Left cardiac atrium (tissue), 4 donors: Measurements from ENCODE around the gene MAP3K10. TPM values are rescaled to one million over a fixed set of nuclear protein-coding genes. Genes with fewer than 3 reads are reported as not detected.
"Not testable (repeated sequence)": the region's sequence is repeated elsewhere in the genome, so short reads cannot be mapped to it uniquely, and the experiment has no call there.

Experiments used
- ATAC-seq, 2 donors: fragments of 200-7000 bp; cut with Tn5 transposase; one replicate each; pipeline ENCODE4 v1.9.1; 2020; ENCODE audit warnings: mild to moderate bottlenecking in 2 of 2, moderate library complexity in 2 of 2
- DNase-seq: peaks from one replicate; pipeline ENCODE4 v3.0.0-alpha.2; 2020
- intact Hi-C, 2 donors: fragments of 100-400 bp; cut with DNase I; formaldehyde crosslinking; loops; one replicate each; pipeline versions ENCODE4 v1.14.1 to v1.15.1; 2022 to 2023
- long read RNA-seq: library from polyadenylated mRNA; unstranded; transcript quantifications from one replicate; pipeline ENCODE4 v2.0.0, GENCODE V29; 2021
- total RNA-seq, 2 donors: library from RNA; stranded (reverse); fragmentation: NEBNext Ultra II Directional; extraction: Animal tissue kit (Norgen Biotek cat#: 25700); gene quantifications; one replicate each; pipeline ENCODE4 v1.2.1, GENCODE V29; 2021
- donor health status: DM: no; HTN: yes; CAD: no.
- donor health status: DM: no; HTN: yes; CAD: no; lungs with severe emphysema.
- donor health status: DM: yes; HTN: yes; CAD: no.
- donor health status: Dilated cardiomyopathy.

Gene MAP3K10
- total RNA-seq = 10 to 100 TPM; 17.3 to 19.9 TPM
- long read RNA-seq, partial matches to known transcripts = 1 of 1 reads
- long read RNA-seq, other reads (novel, unspliced or antisense) = 0 of 1 reads

DNA sequence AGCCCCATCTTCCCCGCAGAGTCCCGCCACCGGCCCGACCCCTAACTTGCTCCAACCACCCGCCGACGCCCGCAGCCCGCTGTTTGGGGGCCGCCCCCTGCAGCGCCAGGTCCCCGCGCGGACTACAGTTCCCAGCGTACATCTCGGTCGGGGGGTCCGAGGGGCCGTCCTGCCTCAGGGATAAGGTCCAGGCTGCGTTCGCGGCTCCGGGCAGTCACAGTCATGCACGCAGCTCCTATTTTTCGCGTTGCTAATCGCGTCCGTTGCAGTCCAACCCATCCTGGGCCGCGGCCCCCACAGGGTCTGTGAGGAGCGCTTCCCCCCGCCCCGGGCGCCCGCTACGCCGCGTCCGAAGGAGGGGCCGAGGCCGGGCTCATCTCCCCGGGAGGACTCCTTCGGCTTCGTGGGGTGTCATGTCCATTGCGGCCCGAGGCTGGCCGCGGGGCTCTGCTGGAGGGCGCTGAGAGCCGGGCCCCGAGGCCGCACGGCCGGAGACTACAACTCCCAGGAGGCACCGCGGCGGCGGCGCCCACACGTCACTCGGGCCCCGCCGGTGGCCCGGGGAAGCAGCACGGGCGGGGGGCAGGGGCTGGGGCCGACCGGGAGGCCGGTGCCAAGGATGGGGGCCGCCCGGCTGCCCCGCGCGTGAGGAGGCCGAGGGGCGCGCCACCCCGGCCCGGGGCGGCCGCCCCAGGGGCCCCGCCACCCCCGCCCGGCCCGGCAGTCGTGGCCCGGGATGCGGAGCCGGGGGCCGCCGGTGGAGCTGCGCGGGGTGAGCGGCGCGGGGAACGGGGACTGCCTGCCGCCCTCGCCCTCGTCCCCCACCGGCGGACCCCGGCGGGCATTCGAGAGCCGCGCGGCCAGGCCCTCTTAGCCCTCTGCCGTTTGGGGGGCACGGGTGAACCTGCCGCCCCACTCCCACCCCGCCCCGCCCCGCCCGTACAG is at the start of gene MAP3K10:
MAP3K10 (plus strand) TSS at position 536 of the 945 bp plus-strand sequence. CDS start 606 bp downstream, outside the sequence.
- peak; percentile 84 for DNase-seq
- intact Hi-C loops = no loop called here
- ATAC-seq = peak; percentile 95 to 97

DNA sequence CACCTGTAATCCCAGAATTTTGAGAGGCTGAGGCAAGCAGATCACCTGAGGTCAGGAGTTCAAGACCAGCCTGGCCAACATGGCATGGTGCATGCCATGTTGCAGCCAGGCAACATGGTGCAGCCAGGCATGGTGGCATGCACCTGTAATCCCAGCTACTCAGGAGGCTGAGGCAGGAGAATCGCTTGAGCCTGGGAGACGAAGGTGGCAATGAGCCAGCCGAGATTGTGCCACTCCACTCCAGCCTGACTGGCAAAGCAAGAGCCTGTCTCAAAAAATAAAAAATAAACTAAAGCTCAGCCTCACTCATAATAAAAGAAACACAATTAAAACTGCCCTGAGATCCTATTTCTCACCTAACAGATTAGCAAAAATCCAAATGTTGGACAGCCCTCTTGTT is 49.7 kb upstream of the MAP3K10 start:
- DNase-seq (no peak), ATAC-seq (no peak)
- intact Hi-C loops = loop anchor here (2.0 to 5.0 kb wide), 2 partner anchors 76 to 79 kb away; partner anchors contain the start of gene TTC9B (in 1 of the 2)

DNA sequence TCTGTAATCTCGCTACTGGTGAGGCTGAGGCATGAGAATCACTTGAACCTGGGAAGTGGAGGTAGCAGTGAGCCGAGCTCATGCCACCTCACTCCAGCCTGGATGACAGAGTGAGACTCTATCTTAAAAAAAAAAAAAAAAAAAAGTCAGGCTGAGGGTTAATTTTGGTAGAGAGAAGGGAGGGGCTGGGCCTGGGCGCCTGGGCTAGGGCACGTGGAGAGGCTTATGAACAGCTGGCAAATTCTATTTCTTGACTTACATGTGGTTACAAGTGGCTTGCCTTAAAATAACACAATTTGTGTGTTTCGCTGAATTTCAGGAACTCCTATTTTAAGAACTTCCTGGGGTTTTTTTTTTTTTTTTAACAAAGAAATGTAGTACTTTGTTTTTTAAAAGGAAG is 47.6 kb upstream of the MAP3K10 start:
- ATAC-seq (peak; percentile 44 to 72), DNase-seq (no peak)
- intact Hi-C loops = loop anchor here in 1 of 2 donors (5.0 kb wide), 1 partner anchor 74 kb away; the partner anchor contains the start of gene TTC9B

DNA sequence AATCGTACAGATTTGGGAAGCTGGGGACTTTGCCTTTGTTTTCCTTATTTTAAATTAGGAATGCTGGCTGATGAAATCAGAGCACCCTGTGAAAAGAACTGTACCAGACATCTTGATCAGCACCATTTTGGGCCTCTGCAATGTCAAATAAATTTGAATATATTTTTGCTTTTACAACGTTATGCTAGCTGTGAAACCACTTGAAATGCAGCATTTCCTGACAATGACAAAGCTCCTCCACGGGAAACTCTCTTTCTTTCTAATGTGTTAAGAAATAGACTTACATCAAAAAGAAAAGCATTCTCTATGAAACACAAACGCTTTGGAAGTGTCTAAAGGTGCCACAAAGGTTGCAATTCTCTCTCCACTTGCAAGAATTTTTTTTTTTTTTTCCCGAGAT is 47.1 kb upstream of the MAP3K10 start:
- intact Hi-C loops = loop anchor here in 1 of 2 donors (5.0 kb wide), 1 partner anchor 73 kb away; the partner anchor contains the start of gene TTC9B
- DNase-seq (no peak), ATAC-seq (peak in 1 of 2 donors; percentile 27)

DNA sequence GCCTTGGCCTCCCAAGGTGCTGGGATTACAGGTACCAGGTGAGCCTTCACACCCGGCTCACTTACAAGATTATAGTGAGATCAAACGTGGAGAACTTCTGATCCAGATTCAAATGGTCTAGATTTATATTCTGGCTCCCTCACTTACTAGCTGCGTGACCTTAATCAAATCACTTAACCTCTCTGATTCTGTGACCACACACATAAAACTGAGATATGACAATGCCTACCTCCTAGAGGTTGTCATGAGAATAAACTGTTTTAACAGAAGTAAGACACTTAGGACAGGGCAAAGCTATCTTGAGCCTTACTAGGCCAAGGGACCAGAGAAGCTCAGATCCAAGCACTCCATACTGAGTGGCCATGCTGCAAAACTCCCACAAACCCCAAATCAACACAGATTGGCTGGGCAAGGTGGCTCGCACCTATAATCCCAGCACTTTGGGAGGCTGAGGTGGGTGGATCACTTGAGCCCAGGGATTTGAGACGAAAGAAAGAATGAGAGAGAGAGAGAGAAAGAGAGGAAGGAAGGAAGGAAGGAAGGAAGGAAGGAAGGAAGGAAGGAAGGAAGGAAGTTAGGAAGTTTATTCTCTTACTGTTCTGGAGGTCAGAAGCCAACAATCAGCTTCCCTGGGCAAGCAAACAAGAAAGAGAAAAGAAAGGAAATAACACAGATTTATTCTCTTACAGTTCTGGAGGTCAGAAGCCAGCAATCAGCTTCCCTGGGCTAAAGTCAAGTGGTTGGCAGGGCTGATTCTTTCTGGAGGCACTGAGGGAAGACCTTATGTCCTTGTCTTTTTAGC is 46.1 kb upstream of the MAP3K10 start:
- ATAC-seq (no peak), DNase-seq (no peak)
- intact Hi-C loops = loop anchor here in 1 of 2 donors (5.0 kb wide), 1 partner anchor 72 kb away; the partner anchor contains the start of gene TTC9B

DNA sequence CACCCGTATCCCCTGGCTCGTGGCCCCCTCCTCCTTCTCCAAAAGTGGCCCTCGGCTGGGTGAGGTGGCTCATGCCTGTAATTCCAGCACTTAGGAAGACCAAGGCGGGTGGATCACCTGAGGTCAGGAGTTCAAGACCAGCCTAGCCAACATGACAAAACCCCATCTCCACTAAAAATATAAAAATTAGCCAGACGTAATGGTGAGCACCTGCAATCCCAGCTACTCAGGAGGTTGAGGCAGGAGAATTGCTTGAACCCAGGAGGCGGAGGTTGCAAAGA is 45.5 kb upstream of the MAP3K10 start:
- ATAC-seq, intact Hi-C loops, DNase-seq: not testable (repeated sequence)

DNA sequence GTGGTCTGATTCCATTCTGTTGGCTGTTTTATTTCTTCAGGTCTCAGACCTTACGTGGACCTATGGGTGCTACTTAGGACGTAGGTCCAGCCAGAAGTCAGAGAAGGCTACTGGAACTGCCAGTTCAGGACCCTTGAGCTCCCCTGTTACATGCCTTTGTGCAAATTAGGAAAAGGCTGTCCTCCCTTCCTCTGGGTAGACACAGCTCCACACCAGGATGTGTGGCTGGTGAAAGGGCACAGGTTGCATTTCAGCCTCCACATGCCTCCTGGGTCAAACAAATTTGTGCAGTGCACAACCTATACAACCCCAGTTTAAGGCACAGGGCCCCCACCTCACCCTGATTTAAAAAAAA is 43.9 kb upstream of the MAP3K10 start:
- DNase-seq (no peak), ATAC-seq (no peak)
- intact Hi-C loops = no loop called here

DNA sequence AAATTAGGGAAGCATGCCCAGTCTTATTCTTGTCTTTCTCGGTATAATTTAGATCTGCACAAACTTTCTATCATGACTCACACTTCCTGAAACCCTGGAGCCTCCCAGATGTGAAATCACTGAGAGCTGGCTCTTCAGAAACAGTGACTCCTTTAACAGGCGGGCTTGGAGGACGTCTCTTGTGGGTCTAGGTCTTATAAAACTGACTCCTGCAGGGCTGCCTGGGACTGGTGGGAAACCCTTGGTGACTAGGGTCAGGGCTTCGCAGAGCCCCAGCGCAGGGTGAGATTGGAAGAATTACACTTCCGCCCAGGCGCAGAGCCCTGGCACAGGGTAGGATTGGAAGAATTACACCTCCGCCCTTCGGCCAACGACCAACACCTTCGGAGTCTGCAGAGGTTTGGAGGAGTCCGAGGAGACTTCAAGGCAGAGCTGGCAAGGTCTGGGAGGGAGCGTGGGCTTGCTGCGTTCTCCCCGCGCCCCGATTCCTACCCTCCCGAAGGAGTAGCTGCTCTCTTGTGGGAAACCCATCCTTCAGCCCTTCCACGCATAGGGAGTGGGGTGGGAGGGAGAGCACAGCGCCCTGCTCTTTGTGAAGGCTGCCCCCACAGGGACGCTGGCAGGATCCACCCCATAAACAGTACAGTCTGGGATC is 43.4 kb upstream of the MAP3K10 start:
- intact Hi-C loops = no loop called here
- DNase-seq (no peak), ATAC-seq (peak; percentile 19 to 73)

DNA sequence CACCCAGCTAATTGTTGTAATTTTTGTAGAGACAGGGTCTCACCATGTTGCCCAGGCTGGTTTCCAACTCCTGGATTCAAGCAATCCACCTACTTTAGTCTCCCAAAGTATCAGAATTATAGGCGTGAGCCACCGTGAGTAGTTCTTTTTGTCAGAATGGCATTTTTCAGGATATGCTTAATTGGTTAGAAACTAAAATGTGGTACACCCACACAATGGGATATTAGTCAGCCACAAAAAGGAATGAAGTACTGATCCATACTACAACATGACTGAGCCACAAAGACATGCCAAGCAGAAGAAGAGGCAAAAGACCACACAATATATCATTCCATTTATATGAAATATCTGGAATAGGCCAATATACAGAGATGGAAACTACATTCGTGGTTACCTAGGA is 41.7 kb upstream of the MAP3K10 start:
- no peak for ATAC-seq
- intact Hi-C loops = no loop called here

DNA sequence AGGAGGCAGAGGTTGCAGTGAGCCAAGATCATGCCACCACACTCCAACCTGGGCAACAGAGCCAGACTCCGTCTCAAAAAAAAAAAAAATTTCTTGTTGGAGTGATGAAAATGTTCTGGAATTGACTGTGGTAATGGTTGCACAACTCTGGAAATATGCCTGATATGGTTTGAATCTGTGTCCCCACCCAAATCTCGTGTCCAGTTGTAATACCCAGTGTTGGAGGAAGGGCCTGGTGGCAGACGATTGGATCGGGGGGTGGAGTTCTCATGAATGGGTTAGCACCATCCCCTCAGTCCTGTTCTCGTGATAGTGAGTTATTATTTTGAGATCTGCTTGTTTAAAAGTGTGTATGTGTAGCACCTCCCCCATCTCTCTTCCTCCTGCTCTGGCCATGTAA is 41.1 kb upstream of the MAP3K10 start:
- DNase-seq (no peak), ATAC-seq (no peak)
- intact Hi-C loops = no loop called here

More for the DNA sequence above, 41.7 kb upstream of the MAP3K10 start:
- no peak for DNase-seq

DNA sequence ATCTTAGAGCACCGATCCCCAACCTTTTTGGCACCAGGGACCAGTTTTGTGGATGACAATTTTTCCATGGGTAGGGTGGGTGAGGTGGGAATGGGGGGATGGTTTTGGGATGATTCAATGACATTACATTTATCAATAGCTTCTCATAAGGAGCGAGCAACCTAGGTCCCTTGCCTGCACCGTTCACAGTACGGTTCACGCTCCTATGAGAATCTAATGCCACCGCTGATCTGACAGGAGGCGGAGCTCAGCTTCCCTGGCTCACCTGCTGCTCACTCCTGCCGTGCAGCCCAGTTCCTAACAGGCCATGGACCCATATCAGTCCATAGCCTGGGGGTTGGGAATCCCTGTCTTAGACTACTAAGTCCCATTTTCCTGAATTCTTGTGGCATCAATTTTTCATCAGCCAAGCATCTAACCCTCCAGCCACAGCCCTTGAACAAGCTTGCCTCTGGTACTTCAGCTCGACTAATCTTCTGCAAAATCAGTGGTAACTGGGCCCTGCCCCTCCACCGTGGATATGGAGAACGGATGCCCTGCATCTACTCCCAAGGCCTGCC is 37.0 kb upstream of the MAP3K10 start:
- DNase-seq = no peak
- intact Hi-C loops = no loop called here
- ATAC-seq = no peak

DNA sequence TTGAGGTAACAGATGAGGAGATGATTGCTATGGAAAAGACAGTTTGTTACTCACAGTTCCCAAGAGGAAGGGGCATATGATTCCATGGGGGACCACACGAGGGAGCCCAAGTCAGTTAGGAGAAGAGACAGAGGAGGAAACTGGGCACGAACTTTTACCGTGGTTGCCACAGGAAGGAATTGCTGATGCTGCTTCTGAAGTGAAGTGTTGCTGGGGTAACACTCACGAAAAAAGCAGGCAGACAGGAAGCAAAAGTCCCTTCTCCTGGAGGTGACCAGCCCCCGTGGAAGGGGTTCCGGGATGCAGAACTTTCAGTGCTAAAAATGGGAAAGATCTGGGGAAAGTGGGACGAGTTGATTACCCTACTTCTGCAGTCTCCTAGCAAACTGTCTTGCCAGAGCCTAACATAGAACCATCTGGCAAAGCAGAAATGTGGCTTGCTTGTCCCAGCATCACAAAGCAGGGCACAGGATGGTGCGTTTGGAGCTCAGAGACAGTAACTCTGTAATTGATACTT is 35.4 kb upstream of the MAP3K10 start:
- ATAC-seq = no peak
- intact Hi-C loops = no loop called here
- no peak for DNase-seq

DNA sequence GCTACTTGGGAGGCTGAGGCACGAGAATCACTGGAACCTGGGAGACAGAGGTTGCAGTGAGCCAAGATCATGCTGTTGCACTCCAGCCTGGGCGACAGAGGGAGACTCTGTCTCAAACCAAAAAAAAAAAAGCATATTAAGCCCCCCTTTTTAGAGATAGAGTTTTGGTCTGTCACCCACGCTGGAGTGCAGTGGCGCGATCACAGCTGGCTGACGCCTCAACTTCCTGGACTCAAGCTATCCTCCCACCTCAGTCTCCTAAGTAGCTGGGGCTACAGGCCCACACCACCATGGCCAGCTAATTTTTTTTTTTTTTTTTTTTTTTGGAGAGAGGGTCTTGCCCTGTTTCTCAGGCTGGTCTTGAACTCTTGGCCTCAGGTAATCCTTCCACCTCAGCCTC is 34.2 kb upstream of the MAP3K10 start:
- DNase-seq (no peak), ATAC-seq (no peak)
- intact Hi-C loops = no loop called here

DNA sequence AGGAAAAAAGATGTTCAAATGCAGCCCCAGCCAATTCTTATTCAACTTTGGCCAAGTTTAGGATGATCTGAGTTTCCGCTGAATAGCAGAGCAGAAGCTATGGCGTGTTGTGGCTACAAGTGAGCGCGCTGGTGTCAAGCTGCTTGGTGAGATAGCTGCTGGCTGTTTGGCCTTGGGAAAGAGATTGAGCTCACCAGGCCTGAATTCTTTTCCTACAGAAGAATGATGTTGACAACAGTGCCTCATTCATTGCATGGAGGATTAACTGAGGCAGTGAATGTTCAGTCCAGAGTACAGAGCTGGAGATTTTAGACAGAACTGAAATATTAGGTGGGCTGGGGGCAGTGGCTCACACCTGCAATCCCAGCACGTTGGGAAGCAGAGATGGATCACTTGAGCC is 31.5 kb upstream of the MAP3K10 start:
- intact Hi-C loops = no loop called here
- ATAC-seq (no peak), DNase-seq (no peak)

DNA sequence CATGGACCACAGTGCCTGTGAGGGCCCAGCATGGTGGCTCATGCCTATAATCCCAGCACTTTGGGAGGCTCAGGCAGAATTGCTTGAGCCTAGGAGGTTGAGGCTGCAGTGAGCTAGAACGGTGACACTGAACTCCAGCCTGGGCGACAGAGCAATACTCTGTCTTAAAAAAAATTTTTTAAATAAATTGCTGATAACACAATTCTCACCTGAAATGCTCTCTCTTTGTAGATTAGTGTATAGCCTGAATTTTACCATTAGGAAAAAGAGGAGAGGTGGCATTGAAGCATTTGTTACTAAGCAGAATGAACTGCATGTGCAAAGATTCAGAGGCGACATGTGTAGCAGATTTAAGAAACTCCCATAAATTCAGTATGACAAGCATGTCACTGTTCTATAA is 29.1 kb upstream of the MAP3K10 start:
- intact Hi-C loops = no loop called here
- DNase-seq = no peak
- no peak for ATAC-seq

DNA sequence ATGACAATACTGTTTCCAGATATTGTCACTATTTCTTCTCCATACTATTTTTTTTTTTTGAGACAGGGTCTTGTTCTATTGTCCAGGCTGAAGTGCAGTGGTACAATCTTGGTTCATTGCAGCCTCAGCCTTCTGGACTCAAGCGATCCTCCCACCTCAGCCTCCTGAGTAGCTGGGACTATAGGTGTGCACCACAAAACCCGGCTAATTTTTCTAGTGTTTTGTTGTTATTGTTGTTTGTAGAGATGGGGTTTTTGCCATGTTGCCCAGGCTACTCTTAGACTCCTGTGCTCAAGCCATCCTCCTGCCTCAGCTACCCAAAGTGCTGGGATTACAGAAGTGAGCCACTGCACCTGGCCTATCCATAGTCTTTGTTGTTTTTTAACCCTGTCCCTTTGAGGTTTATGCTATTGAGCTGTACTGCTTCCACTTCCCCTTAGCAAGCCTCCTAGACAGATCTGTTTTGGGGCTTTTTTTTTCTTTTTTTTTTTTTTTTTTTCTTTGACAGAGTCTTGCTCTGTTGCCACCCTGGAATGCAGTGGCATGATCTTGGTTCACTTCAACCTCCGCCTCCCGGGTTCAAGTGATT is 27.6 kb upstream of the MAP3K10 start:
- intact Hi-C loops = no loop called here
- DNase-seq (no peak), ATAC-seq (no peak)

DNA sequence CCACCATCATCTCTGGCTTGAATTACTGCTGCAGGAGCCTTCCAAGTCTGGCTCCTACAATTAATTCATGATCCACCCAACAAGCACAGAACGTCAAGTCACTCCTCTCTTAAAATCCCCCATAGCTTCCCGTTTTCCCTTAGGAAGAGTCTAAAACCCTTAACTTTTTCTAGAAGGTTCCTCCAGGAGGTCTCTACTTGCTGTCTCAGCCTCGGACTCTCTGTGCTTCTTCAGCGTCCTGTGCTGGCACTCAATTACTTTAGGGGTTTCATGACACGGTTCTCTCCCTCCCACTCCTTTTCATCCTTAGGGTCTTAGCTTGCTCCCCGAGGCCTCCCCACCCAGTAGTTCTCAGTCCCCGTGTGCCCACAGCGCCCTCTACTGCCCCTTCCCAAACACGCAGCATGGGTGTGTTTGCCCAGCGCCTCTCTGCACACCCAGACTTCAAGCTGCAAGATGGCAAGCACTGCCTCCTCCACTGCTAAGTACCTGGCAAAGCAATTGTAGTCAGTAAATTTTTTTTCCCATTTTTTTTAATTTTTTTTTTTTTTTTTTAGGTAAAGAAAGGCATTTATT is 25.8 kb upstream of the MAP3K10 start:
- ATAC-seq (peak in 1 of 2 donors; percentile 52), DNase-seq (peak; percentile 42)
- intact Hi-C loops = no loop called here
